IMR-90 (cell line): ENCODE data around the gene APEX1.

ENCODE experiments used
- BHLHE40 ChIP-seq: fragments of 150-350 bp; IDR thresholded peaks from 2 replicates; pipeline ENCODE4 v1.6.1; 2016; ENCODE audit warnings: mild to moderate bottlenecking, low read depth, low read length
- CEBPB ChIP-seq: IDR thresholded peaks from 2 replicates; pipeline ENCODE4 v1.6.1; 2012; ENCODE audit warnings: low read depth, low read length, improper control_type of control experiment
- CTCF ChIP-seq: conservative IDR thresholded peaks from 2 replicates; pipeline ENCODE4 v1.5.1; 2012; ENCODE audit warnings: mild to moderate bottlenecking, low read depth, low read length, improper control_type of control experiment
- ELK1 ChIP-seq: fragments of 150-350 bp; IDR thresholded peaks from 2 replicates; pipeline ENCODE4 v1.6.1; 2016; ENCODE audit warnings: low read depth, mild to moderate bottlenecking, low read length, moderate library complexity, borderline replicate concordance
- MAFK ChIP-seq: IDR thresholded peaks from 2 replicates; pipeline ENCODE4 v1.6.1; 2012; ENCODE audit warnings: low read depth, low read length, improper control_type of control experiment
- MXI1 ChIP-seq: IDR thresholded peaks from 2 replicates; pipeline ENCODE4 v1.6.1; 2012; ENCODE audit warnings: low read depth, mild to moderate bottlenecking, low read length, moderate library complexity, borderline replicate concordance
- POLR2A ChIP-seq: IDR thresholded peaks from 2 replicates; pipeline ENCODE4 v1.6.1; 2012; ENCODE audit warnings: mild to moderate bottlenecking, low read depth, low read length
- RAD21 ChIP-seq: IDR thresholded peaks from 2 replicates; pipeline ENCODE4 v1.6.1; 2012; ENCODE audit warnings: low read length, improper control_type of control experiment
- RCOR1 ChIP-seq: IDR thresholded peaks from 2 replicates; pipeline ENCODE4 v1.6.1; 2012; ENCODE audit warnings: mild to moderate bottlenecking, low read length, improper control_type of control experiment; ENCODE audit not compliant: insufficient replicate concordance
- SMC3 ChIP-seq: fragments of 150-350 bp; IDR thresholded peaks from 2 replicates; pipeline ENCODE4 v1.6.1; 2016; ENCODE audit warnings: low read depth, mild to moderate bottlenecking, antibody characterized with exemption, low read length, moderate library complexity

DNA sequence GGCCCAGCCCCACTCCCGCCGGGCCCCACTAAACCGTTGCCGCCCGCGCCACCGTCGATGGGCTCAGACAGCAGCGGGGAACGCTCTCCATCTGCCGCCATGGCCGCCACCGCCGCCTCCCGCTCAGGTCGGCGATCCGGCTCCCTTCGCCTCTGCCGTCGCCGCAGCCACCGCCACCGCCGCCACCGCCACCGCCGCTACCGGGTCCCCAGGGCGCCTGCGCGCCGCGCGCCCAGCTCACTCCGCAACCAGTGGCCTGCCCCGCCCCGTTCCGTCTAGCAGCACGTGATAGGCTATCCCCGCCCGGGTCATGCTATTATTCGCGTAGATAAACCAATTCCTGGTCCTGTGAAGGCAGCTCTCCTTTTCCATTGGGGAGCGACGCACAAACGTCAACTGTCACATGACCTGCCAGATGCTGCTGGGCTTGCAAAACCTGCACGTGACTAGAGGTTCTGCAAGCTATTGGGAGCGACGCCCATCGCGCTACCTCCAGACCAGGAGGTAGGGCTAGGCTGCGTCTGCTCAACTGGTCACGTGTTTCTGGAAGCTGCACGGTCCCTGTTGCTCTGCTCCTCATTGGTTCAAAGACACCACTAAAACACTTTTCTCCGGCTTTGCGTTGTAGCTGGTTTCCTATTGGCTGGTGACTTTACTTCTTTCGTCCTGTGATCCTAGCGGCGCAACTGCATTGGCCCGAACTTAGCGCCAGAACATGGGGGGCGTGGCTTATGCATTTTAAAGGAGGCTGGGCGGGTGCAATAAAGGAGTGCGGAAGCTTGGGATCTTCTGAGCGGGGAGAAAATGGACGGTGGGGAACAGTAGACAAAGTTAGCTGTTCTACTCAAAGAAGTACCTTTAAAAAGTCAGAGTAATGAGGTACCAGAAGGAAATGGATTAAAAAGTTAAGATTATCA is 6.5 kb downstream of the APEX1 start, which contains the start of gene PIP4P1:
- TF ChIP-seq RCOR1 = no peak
- TF ChIP-seq CTCF = no peak
- no peak for TF ChIP-seq MXI1
- no peak for TF ChIP-seq SMC3
- peak; percentile 39 for TF ChIP-seq POLR2A
- TF ChIP-seq ELK1 = no peak
- peak; percentile 88 for TF ChIP-seq MAFK
- TF ChIP-seq RAD21 = no peak
- TF ChIP-seq BHLHE40 = peak; percentile 98
- peak; percentile 93 for TF ChIP-seq CEBPB
